ENCODE measurements around the gene UBXN6.

UBXN6 gene

GRCh38 chr19:4456843-4457653, 546 bp downstream of the UBXN6 start:
- peak; percentile 91 for DNase-seq (ENCODE audit: low spot score)

- no peak for DNase-seq (ENCODE audit: low spot score)
Observed at GRCh38 chr19:4456476-4456842, 1.1 kb downstream of the UBXN6 start.

- DNase-seq (ENCODE audit: low spot score): no peak
Observed at GRCh38 chr19:4455719-4456475, 1.7 kb downstream of the UBXN6 start.

DNA sequence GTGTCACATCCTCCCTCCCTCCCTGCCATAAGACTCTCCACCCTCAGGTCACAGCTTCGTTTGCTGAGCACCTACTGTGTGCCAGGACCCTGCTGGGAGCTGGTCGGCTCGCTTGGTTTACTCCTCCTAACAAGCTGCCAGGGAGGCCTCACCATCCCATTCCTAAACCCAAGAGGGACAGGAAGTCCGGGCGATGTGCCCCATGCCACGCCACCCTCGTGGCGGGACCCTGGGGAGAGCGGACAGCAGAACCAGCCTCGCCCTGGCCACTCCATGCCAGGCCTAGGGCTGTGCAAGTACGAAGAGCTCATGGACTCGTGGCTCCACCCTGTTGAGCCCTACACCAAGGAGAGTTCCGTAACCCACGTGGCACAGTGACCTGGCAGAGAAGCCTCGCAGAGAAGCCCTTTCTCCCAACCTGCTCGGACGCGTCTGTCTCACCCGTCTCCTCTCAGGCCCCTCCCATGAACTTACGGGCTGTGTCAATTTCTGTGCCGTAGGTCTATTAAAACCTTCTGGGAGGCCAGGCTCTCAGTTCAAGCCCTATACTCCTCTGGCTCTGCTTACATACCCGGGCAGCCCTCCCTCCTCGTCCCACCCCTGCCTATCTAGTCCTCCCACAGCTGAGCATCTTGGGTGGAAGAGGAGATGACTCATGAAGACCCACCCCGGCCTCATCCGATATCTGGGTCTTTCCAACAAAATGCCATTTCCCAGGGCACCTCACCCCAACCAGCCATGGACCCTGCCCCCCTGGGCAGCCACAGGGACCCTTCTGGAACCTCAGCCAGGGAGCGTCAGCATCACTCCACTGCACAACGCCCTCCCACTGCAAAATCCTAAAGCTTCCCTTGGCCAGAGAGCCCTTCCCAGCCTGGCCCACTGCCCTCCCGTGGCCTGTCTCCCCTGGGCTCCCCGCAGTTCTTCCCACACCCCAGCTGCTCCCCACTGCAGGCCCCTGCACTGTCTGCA, 2.6 kb downstream of the UBXN6 start:
- no peak for DNase-seq (ENCODE audit: low spot score)

GRCh38 chr19:4453232-4454179, 4.1 kb downstream of the UBXN6 start:
- peak; percentile 18 for DNase-seq (ENCODE audit: low spot score)

DNA sequence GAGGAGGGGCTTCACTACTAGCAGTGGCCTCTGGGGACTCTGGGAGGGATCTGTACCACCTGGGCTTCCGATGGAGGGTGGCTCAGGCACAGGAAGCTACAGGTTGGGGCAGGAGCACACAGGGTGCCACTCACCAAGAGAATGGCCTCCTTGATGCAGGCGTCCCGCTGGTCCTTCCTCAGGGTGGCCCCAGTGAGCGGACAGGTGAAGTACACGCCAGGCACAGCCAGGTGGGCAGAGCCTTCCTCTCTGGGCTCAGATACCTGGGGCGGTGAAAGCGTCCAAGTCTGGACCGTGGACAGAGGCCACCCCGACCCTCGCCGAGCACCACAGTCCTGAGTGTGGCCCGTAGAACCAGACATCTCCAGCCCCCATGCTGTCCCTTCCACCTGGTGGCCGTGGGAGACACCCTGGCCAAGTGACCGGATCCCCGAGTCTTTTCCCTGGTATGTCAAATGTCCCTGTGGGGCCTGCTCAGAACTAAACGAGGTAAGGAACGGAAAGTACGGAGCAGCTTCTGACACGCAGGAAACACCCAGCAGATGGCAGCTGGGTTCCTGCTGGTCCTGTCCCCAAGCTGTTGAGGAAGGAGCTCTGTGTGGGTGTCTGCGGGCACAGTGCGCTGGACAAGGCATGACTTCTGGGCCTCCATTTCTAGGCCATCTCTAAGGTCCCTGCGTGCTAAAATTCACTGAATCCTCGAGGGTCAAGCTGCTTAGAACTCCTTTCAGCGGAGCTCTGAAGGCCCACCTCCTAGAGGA, 5.2 kb downstream of the UBXN6 start:
- peak; percentile 17 for DNase-seq (ENCODE audit: low spot score)

- DNase-seq (ENCODE audit: low spot score): no peak
Observed at GRCh38 chr19:4449639-4450028, 8.0 kb downstream of the UBXN6 start.

DNA sequence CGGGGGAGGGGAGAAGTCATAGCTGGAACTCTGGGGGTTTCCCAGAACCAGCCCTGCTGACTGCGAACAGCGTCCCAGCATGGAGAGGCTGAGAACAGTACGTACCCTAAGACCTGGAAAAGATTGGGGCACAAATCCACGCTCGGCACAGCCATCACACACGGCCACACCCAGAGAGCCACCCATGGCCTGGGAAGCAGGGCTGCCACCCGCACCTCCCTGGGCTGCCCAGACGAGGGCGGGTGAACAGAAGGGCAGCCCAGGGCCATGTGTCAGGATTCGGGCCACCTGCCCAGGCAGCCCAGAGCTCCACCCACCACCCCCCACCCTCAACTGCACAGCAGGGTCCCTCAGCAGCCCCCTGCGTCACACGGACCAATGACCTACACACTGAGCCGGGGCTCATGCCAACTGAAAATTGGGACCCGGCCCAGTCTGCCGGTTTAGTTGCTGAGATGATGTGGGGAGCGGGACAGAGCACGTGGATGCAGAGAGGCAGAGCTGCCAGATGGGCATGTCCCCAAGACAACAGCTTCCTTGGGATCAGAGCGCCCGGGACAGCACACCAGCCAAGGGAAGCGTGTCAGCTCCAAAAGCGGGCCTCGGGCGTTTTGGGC, 8.5 kb downstream of the UBXN6 start:
- peak; percentile 32 for DNase-seq (ENCODE audit: low spot score)

- peak; percentile 5 for DNase-seq (ENCODE audit: low spot score)
Observed at GRCh38 chr19:4448147-4448985, 9.2 kb downstream of the UBXN6 start.

GRCh38 chr19:4447327-4448146, 10.1 kb downstream of the UBXN6 start:
- peak; percentile 19 for DNase-seq (ENCODE audit: low spot score)

- DNase-seq (ENCODE audit: low spot score): peak; percentile 9
Observed at GRCh38 chr19:4446704-4447200, 10.8 kb downstream of the UBXN6 start.

DNA sequence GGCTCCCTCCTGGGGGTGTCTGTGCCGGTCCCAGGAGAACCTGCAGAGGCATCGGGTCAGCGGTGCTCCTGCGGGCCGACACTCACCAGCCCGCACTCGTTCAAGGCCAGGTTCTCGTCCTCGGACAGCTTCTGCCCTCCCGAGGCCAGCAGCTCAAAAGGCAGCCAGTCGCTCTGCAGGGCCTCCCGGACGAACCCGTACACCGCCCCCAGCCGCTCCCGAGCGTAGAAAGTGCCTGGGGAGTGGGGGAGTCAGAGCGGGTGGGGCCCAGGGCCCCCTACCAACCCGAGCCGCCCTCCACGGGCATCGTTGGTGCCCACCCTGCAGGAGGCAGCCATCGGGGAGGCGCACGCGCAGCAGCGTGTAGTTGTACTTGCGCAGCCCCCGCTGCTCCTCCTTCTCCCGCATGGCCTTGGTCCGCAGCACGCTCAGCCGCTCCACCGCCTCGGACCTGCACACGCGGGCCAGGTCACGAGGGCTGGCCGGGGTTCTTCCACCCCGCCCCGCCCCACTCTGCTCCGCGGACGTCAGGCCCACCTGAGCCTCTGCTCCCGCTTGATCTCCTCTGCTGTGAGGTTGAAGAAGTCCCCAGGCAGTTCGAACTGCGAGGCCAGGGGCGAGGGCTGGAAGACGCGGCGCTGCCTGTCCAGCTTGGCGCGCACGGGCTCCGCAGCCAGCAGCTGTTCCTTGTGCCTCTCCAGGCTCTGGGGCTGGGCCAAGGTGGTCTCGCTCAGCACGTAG, 11.5 kb downstream of the UBXN6 start:
- peak; percentile 35 for DNase-seq (ENCODE audit: low spot score)

GRCh38 chr19:4444765-4445741, 12.5 kb downstream of the UBXN6 start:
- DNase-seq (ENCODE audit: low spot score): peak; percentile 22

DNA sequence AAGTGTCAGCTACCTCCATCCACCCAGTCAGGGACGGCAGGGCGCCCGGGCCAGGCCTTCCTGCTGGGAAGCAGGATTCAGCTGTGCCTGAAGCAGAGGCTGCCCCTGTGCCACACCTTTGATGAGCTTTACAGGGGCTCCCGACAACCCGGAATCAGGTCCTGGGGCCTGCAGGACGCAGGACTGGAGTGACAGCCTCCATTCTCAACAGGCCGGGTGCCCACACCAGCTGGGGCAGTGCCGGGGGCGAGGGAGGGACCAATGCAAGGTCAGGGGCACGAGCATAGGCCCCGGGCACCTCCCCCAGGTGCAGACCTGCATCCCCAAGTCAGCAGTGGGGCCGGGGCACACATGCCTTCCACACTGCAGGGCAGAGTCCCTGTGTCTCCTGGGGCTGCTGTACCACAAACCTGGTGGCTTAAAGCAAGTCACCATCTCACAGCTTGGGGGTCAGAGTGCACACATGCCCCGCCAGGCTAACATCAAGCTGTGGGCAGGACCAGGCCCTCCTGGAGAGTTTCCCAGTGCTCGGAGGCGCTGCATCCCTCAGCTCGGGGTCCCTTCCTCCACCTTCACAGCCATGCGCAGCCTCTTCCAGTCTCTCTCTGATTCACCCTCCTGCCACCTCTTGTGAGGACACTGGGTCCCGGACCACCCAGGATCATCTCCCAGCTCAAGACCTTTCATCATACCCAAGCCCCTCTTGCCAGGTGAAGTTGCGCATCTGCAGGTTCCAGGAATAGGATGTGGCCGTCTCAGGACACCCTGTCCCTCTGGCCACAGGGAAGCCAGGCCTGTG, 13.4 kb downstream of the UBXN6 start:
- DNase-seq (ENCODE audit: low spot score): no peak

DNA sequence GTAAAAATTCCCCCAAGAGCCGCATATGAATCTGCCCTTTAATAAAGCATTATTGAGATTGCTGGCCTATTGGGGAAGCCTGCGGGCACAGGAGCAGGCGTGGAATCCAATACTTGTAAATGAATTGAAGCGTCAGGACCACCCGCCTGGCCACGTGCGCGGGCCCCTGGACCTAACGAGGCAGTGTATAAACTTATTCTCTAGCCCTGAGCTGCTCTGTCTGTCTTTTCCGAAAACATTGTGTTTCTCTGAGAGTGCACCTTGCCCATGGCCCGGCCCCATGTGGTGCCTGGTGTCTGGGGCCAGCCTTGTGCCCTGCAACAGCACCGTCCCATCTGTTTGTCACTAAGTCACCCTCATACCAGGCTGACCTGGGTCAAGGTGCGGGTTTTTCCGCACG, 14.4 kb downstream of the UBXN6 start:
- no peak for DNase-seq (ENCODE audit: low spot score)
